WTC11 (cell line): ENCODE results near the gene POLR2L. TPM values are rescaled to one million over a fixed set of nuclear protein-coding genes. Genes with fewer than 3 reads are reported as not detected.

ENCODE experiments used
- ATAC-seq: fragments of 200-7000 bp; cut with Tn5 transposase; 2 replicates; pipeline ENCODE4 v1.10.0; 2021; ENCODE audit warnings: mild to moderate bottlenecking, moderate library complexity
- CTCF ChIA-PET: fragments of 300-600 bp; sonication (Branson Sonifier 250); formaldehyde crosslinking; loops from one replicate; lab custom pipeline; 2021; ENCODE audit warnings: antibody characterized with exemption; lab: Charles Lee
- POLR2A ChIA-PET: fragments of 350-600 bp; sonication (Branson Sonifier 250); formaldehyde crosslinking; loops from one replicate; lab custom pipeline; 2021; ENCODE audit warnings: antibody characterized with exemption; lab: Charles Lee
- DNase-seq: peaks from one replicate; pipeline ENCODE4 v3.0.0; 2021; ENCODE audit warnings: low spot score
- H3K27ac Mint-ChIP-seq: 2 replicates; pipeline ENCODE4 v1.8.0; 2021; ENCODE audit warnings: mixed read lengths
- H3K27me3 Mint-ChIP-seq: 2 replicates; pipeline ENCODE4 v1.8.0; 2021; ENCODE audit warnings: low read depth, mild to moderate bottlenecking, moderate library complexity, mixed read lengths
- H3K36me3 Mint-ChIP-seq: 2 replicates; pipeline ENCODE4 v1.8.0; 2021; ENCODE audit warnings: mixed read lengths
- H3K4me1 Mint-ChIP-seq: 2 replicates; pipeline ENCODE4 v1.8.0; 2022; ENCODE audit warnings: mixed read lengths
- H3K4me3 Mint-ChIP-seq: 2 replicates; pipeline ENCODE4 v1.8.0; 2021; ENCODE audit warnings: mild to moderate bottlenecking, moderate library complexity, mixed read lengths
- H3K9me3 Mint-ChIP-seq: 2 replicates; pipeline ENCODE4 v1.8.0; 2021; ENCODE audit warnings: mixed read lengths
- E2F4 ChIP-seq: sonication (generic); formaldehyde crosslinking; IDR thresholded peaks from 2 replicates; pipeline ENCODE4 v1.8.1; 2022; ENCODE audit warnings: low read depth, mild to moderate bottlenecking, moderate library complexity, missing genetic modification reagents, borderline replicate concordance
- ESRRA ChIP-seq: sonication (generic); formaldehyde crosslinking; IDR thresholded peaks from 2 replicates; pipeline ENCODE4 v1.8.1; 2022; ENCODE audit warnings: mild to moderate bottlenecking, missing genetic modification reagents, borderline replicate concordance
- FOXJ3 ChIP-seq: sonication (generic); formaldehyde crosslinking; IDR thresholded peaks from 2 replicates; pipeline ENCODE4 v1.9.0; 2021; ENCODE audit warnings: missing genetic modification reagents, mild to moderate bottlenecking, borderline replicate concordance
- FOXP1 ChIP-seq: sonication (generic); formaldehyde crosslinking; IDR thresholded peaks from 2 replicates; pipeline ENCODE4 v1.8.0; 2022; ENCODE audit warnings: missing genetic modification reagents, mild to moderate bottlenecking, moderate library complexity, borderline replicate concordance
- GABPB1 ChIP-seq: sonication (generic); formaldehyde crosslinking; IDR thresholded peaks from 2 replicates; pipeline ENCODE4 v1.8.1; 2023; ENCODE audit warnings: mild to moderate bottlenecking, missing genetic modification reagents
- JAZF1 ChIP-seq: fragments of 250-450 bp; sonication (Bioruptor Pico); IDR thresholded peaks from 2 replicates; pipeline ENCODE4 v1.9.0; 2021; ENCODE audit warnings: moderate library complexity, mild to moderate bottlenecking, inconsistent platforms
- JUN ChIP-seq: sonication (generic); formaldehyde crosslinking; IDR thresholded peaks from 2 replicates; pipeline ENCODE4 v1.8.0; 2023; ENCODE audit warnings: mild to moderate bottlenecking, missing genetic modification reagents
- NFATC4 ChIP-seq: fragments of 250-450 bp; sonication (Bioruptor Pico); IDR thresholded peaks from 2 replicates; pipeline ENCODE4 v1.9.0; 2021; ENCODE audit warnings: mild to moderate bottlenecking
- PREB ChIP-seq: sonication (generic); formaldehyde crosslinking; IDR thresholded peaks from 2 replicates; pipeline ENCODE4 v1.8.1; 2022; ENCODE audit warnings: mild to moderate bottlenecking, missing genetic modification reagents, moderate library complexity, borderline replicate concordance
- PRRX2 ChIP-seq: fragments of 250-450 bp; sonication (Bioruptor Pico); IDR thresholded peaks from 2 replicates; pipeline ENCODE4 v1.8.0; 2021; ENCODE audit warnings: mild to moderate bottlenecking
- SMAD4 ChIP-seq: sonication (generic); formaldehyde crosslinking; IDR thresholded peaks from 2 replicates; pipeline ENCODE4 v1.8.0; 2022; ENCODE audit warnings: mild to moderate bottlenecking, missing genetic modification reagents
- USF2 ChIP-seq: sonication (generic); formaldehyde crosslinking; IDR thresholded peaks from 2 replicates; pipeline ENCODE4 v1.8.1; 2023; ENCODE audit warnings: mild to moderate bottlenecking, missing genetic modification reagents, moderate library complexity
- ZNF121 ChIP-seq: sonication (generic); formaldehyde crosslinking; IDR thresholded peaks from 2 replicates; pipeline ENCODE4 v1.8.0; 2023; ENCODE audit warnings: missing genetic modification reagents
- ZNF425 ChIP-seq: fragments of 250-450 bp; sonication (Bioruptor Pico); conservative IDR thresholded peaks from 2 replicates; pipeline ENCODE4 v1.9.0; 2021; ENCODE audit warnings: mild to moderate bottlenecking
- ZNF532 ChIP-seq: fragments of 250-450 bp; sonication (Bioruptor Pico); IDR thresholded peaks from 2 replicates; pipeline ENCODE4 v1.9.0; 2021; ENCODE audit warnings: mild to moderate bottlenecking, borderline replicate concordance
- total RNA-seq: library from RNA; stranded (reverse); gene quantifications from 3 replicates; pipeline ENCODE4 v1.2.3, GENCODE V29; 2021
- TF ChIP-seq, protein P1 (sequence below): sonication (generic); formaldehyde crosslinking; IDR thresholded peaks from 2 replicates; pipeline ENCODE4 v1.8.0; 2022; ENCODE audit warnings: mild to moderate bottlenecking, missing genetic modification reagents

The POLR2L gene
- total RNA-seq, 1 experiment from 2014 or later = 152 TPM

DNA sequence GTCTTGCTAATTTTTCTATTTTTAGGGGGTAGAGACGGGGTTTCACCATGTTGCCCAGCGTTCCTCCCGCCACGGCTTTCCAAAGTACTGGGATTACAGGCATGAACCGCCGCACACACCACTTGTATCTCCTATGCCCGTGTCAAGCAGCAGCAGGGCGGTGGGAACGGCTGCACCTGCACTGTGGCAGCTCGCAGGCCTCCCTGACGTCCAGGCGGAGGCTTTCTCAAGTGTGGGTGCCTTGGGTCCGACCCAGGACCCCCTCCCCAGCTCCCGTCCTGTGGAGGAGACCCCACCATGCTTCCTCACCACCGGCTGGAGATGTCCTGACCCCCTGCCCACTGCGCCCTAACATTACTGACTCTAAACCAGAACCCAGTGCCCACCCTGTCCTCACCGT is 26.1 kb upstream of the POLR2L start:
- ChIA-PET POLR2A (interaction anchor here (1.0 kb wide), 1 partner anchor 25 kb away, joined by 6 read pairs; no protein-coding TSS in a partner anchor), CTCF (interaction anchor here (1.0 to 2.1 kb wide), 8 partner anchors 11 to 183 kb away, joined by 3 to 8 read pairs (median 5); no protein-coding TSS in a partner anchor)
- H3K27ac Mint-ChIP-seq = no peak overlapping the region
- no peak overlapping the region for H3K4me3 Mint-ChIP-seq
- TF ChIP-seq ZNF532 (CRISPR knock-in tag) (no peak), USF2 (CRISPR knock-in tag) (no peak), JUN (CRISPR knock-in tag) (no peak), ZNF121 (CRISPR knock-in tag) (no peak), JAZF1 (no peak), PREB (CRISPR knock-in tag) (no peak), ESRRA (CRISPR knock-in tag) (no peak), PRRX2 (no peak), FOXP1 (no peak), ZNF425 (CRISPR knock-in tag) (no peak), GABPB1 (CRISPR knock-in tag) (no peak), SMAD4 (CRISPR knock-in tag) (no peak), E2F4 (no peak), NFATC4 (CRISPR knock-in tag) (no peak), FOXJ3 (CRISPR knock-in tag) (no peak)
- TF ChIP-seq, protein P1, sequence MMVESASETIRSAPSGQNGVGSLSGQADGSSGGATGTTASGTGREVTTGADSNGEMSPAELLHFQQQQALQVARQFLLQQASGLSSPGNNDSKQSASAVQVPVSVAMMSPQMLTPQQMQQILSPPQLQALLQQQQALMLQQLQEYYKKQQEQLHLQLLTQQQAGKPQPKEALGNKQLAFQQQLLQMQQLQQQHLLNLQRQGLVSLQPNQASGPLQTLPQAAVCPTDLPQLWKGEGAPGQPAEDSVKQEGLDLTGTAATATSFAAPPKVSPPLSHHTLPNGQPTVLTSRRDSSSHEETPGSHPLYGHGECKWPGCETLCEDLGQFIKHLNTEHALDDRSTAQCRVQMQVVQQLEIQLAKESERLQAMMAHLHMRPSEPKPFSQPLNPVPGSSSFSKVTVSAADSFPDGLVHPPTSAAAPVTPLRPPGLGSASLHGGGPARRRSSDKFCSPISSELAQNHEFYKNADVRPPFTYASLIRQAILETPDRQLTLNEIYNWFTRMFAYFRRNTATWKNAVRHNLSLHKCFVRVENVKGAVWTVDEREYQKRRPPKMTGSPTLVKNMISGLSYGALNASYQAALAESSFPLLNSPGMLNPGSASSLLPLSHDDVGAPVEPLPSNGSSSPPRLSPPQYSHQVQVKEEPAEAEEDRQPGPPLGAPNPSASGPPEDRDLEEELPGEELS (CRISPR knock-in tag) = no peak
- ATAC-seq (no peak), DNase-seq (no peak)
- H3K27me3 Mint-ChIP-seq = no peaks in the 10 kb centered on the region; the same call in 1 of the 2 replicates
- H3K4me1 Mint-ChIP-seq = peaks cover 5% of the 10 kb centered on the region
- no peaks in the 10 kb centered on the region for H3K9me3 Mint-ChIP-seq
- no peaks in the 10 kb centered on the region for H3K36me3 Mint-ChIP-seq
